GM19240 (cell line): ENCODE results near the gene TBL1XR1.
"Not testable (repeated sequence)": the region's sequence is repeated elsewhere in the genome, so short reads cannot be mapped to it uniquely, and the experiment has no call there.

Source experiments
- DNase-seq: peaks from one replicate; pipeline ENCODE4 v3.0.0; 2011; ENCODE audit warnings: low spot score; ENCODE audit not compliant: insufficient read length

Gene TBL1XR1

GRCh38 chr3:177208781-177209180 is 11.5 kb upstream of the TBL1XR1 start:
- no peak for DNase-seq

- no peak for DNase-seq
Measured at GRCh38 chr3:177208223-177208622, 10.9 kb upstream of the TBL1XR1 start.

- DNase-seq: no peak
Measured at GRCh38 chr3:177206936-177207335, 9.7 kb upstream of the TBL1XR1 start.

GRCh38 chr3:177203689-177204395 is 6.6 kb upstream of the TBL1XR1 start:
- no peak for DNase-seq

GRCh38 chr3:177203016-177203415 is 5.7 kb upstream of the TBL1XR1 start:
- not testable (repeated sequence) for DNase-seq

GRCh38 chr3:177201700-177202397 is 4.6 kb upstream of the TBL1XR1 start:
- peak; percentile 56 for DNase-seq

GRCh38 chr3:177199206-177199760 is 2.0 kb upstream of the TBL1XR1 start:
- no peak for DNase-seq

GRCh38 chr3:177197727-177198460 is 612 bp upstream of the TBL1XR1 start:
- DNase-seq: peak; percentile 67

GRCh38 chr3:177196456-177197040 is 734 bp downstream of the TBL1XR1 start:
- no peak for DNase-seq

GRCh38 chr3:177196008-177196455 is 1.2 kb downstream of the TBL1XR1 start:
- no peak for DNase-seq

- DNase-seq: no peak
Measured at GRCh38 chr3:177195242-177195991, 1.9 kb downstream of the TBL1XR1 start.

- no peak for DNase-seq
Measured at GRCh38 chr3:177194299-177194698, 3.0 kb downstream of the TBL1XR1 start.

GRCh38 chr3:177193688-177194268 is 3.5 kb downstream of the TBL1XR1 start:
- no peak for DNase-seq

- not testable (repeated sequence) for DNase-seq
Measured at GRCh38 chr3:177193275-177193674, 4.0 kb downstream of the TBL1XR1 start.

GRCh38 chr3:177190756-177191681 is 6.3 kb downstream of the TBL1XR1 start:
- no peak for DNase-seq

GRCh38 chr3:177190184-177190583 is 7.1 kb downstream of the TBL1XR1 start:
- DNase-seq: not testable (repeated sequence)

GRCh38 chr3:177188325-177188724 is 9.0 kb downstream of the TBL1XR1 start:
- DNase-seq: not testable (repeated sequence)

- no peak for DNase-seq
Measured at GRCh38 chr3:177186306-177186705, 11.0 kb downstream of the TBL1XR1 start.

GRCh38 chr3:177185035-177185574 is 12.2 kb downstream of the TBL1XR1 start:
- DNase-seq: no peak
